HEK293 (cell line): ENCODE data around the gene GPBAR1.

Experiments
- MEIS1 ChIP-seq: sonication (generic); formaldehyde crosslinking; IDR thresholded peaks from 2 replicates; pipeline ENCODE4 v1.8.1; 2022; ENCODE audit warnings: missing genetic modification reagents, mild to moderate bottlenecking, borderline replicate concordance
- REPIN1 ChIP-seq: fragments of 450-650 bp; formaldehyde crosslinking; IDR thresholded peaks from 2 replicates; pipeline ENCODE4 v1.5.1; 2017; ENCODE audit warnings: missing biosample characterization, missing genetic modification characterization, low read depth
- TCF7L2 ChIP-seq: IDR thresholded peaks from 2 replicates; pipeline ENCODE4 v1.6.1; 2011; ENCODE audit warnings: low read depth, mild to moderate bottlenecking, inconsistent platforms, low read length, moderate library complexity, borderline replicate concordance
- ZNF416 ChIP-seq: fragments of 450-650 bp; formaldehyde crosslinking; IDR thresholded peaks from 2 replicates; pipeline ENCODE4 v1.5.1; 2016; ENCODE audit warnings: missing biosample characterization, missing genetic modification characterization
- ZNF629 ChIP-seq: fragments of 450-650 bp; formaldehyde crosslinking; IDR thresholded peaks from 2 replicates; pipeline ENCODE4 v1.5.1; 2017; ENCODE audit warnings: missing biosample characterization, missing genetic modification characterization
- ZNF747 ChIP-seq: fragments of 450-650 bp; formaldehyde crosslinking; IDR thresholded peaks from 2 replicates; pipeline ENCODE4 v1.5.1; 2016; ENCODE audit warnings: missing biosample characterization, missing genetic modification characterization
- ZSCAN30 ChIP-seq: fragments of 450-650 bp; IDR thresholded peaks from 2 replicates; pipeline ENCODE4 v1.5.1; 2018; ENCODE audit warnings: missing biosample characterization, mild to moderate bottlenecking, missing genetic modification characterization, moderate library complexity
- TF ChIP-seq, protein P1 (sequence below): fragments of 450-650 bp; formaldehyde crosslinking; IDR thresholded peaks from 2 replicates; pipeline ENCODE4 v1.5.1; 2016; ENCODE audit warnings: missing biosample characterization, missing genetic modification characterization
- TF ChIP-seq, protein P2 (sequence below): fragments of 450-650 bp; formaldehyde crosslinking; IDR thresholded peaks from 2 replicates; pipeline ENCODE4 v1.5.1; 2016; ENCODE audit warnings: missing biosample characterization, missing genetic modification characterization, low read depth
- TF ChIP-seq, protein P3 (sequence below): fragments of 450-650 bp; formaldehyde crosslinking; conservative IDR thresholded peaks from 2 replicates; pipeline ENCODE4 v1.5.1; 2016; ENCODE audit warnings: low read depth, missing biosample characterization, missing genetic modification characterization

DNA sequence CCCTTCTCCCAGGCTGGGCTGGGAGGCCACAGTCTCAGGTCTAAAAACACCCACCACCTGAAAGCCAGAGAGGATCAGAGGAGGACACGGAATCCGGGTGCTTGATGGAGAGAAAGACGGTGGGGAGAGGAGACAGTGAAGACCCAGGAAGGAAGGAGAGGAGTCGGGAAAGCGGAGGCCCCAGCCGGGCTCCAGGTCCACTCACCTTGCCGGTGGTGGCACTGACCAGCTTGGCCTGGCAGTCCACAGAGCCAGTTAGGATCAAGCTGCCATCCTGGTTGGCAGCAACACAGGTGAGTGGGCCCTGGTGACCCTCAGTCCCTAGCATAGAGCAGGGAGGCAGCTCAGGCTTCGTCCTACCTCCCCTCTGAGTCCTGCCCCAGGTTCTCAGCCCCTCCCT, 4.8 kb downstream of the GPBAR1 start:
- TF ChIP-seq MEIS1 (CRISPR knock-in tag) (no peak), TCF7L2 (no peak), ZNF629 (tag by site-specific recombination) (no peak), ZNF747 (tag by site-specific recombination) (no peak), ZSCAN30 (tag by site-specific recombination) (no peak), ZNF416 (tag by site-specific recombination) (no peak), REPIN1 (no peak)
- TF ChIP-seq, protein P1, sequence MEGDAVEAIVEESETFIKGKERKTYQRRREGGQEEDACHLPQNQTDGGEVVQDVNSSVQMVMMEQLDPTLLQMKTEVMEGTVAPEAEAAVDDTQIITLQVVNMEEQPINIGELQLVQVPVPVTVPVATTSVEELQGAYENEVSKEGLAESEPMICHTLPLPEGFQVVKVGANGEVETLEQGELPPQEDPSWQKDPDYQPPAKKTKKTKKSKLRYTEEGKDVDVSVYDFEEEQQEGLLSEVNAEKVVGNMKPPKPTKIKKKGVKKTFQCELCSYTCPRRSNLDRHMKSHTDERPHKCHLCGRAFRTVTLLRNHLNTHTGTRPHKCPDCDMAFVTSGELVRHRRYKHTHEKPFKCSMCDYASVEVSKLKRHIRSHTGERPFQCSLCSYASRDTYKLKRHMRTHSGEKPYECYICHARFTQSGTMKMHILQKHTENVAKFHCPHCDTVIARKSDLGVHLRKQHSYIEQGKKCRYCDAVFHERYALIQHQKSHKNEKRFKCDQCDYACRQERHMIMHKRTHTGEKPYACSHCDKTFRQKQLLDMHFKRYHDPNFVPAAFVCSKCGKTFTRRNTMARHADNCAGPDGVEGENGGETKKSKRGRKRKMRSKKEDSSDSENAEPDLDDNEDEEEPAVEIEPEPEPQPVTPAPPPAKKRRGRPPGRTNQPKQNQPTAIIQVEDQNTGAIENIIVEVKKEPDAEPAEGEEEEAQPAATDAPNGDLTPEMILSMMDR (tag by site-specific recombination), result no peak
- TF ChIP-seq, protein P2, sequence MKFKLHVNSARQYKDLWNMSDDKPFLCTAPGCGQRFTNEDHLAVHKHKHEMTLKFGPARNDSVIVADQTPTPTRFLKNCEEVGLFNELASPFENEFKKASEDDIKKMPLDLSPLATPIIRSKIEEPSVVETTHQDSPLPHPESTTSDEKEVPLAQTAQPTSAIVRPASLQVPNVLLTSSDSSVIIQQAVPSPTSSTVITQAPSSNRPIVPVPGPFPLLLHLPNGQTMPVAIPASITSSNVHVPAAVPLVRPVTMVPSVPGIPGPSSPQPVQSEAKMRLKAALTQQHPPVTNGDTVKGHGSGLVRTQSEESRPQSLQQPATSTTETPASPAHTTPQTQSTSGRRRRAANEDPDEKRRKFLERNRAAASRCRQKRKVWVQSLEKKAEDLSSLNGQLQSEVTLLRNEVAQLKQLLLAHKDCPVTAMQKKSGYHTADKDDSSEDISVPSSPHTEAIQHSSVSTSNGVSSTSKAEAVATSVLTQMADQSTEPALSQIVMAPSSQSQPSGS, result no peak
- TF ChIP-seq, protein P3, sequence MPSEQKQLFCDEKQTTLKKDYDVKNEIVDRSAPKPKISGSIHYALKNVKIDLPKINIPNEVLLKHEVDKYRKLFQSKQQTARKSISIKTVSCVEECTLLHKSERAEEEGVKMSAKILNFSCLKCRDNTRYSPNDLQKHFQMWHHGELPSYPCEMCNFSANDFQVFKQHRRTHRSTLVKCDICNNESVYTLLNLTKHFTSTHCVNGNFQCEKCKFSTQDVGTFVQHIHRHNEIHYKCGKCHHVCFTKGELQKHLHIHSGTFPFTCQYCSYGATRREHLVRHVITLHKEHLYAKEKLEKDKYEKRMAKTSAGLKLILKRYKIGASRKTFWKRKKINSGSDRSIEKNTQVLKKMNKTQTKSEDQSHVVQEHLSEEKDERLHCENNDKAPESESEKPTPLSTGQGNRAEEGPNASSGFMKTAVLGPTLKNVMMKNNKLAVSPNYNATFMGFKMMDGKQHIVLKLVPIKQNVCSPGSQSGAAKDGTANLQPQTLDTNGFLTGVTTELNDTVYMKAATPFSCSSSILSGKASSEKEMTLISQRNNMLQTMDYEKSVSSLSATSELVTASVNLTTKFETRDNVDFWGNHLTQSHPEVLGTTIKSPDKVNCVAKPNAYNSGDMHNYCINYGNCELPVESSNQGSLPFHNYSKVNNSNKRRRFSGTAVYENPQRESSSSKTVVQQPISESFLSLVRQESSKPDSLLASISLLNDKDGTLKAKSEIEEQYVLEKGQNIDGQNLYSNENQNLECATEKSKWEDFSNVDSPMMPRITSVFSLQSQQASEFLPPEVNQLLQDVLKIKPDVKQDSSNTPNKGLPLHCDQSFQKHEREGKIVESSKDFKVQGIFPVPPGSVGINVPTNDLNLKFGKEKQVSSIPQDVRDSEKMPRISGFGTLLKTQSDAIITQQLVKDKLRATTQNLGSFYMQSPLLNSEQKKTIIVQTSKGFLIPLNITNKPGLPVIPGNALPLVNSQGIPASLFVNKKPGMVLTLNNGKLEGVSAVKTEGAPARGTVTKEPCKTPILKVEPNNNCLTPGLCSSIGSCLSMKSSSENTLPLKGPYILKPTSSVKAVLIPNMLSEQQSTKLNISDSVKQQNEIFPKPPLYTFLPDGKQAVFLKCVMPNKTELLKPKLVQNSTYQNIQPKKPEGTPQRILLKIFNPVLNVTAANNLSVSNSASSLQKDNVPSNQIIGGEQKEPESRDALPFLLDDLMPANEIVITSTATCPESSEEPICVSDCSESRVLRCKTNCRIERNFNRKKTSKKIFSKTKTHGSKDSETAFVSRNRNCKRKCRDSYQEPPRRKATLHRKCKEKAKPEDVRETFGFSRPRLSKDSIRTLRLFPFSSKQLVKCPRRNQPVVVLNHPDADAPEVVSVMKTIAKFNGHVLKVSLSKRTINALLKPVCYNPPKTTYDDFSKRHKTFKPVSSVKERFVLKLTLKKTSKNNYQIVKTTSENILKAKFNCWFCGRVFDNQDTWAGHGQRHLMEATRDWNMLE (tag by site-specific recombination), result no peak
